ENCODE measurements around the gene CTH. TPM values are rescaled to one million over a fixed set of nuclear protein-coding genes. Genes with fewer than 3 reads are reported as not detected.

The CTH gene
- total and polyA plus RNA-seq, 4 donors = 8.9 to 49.4 (median 44.8) TPM

DNA sequence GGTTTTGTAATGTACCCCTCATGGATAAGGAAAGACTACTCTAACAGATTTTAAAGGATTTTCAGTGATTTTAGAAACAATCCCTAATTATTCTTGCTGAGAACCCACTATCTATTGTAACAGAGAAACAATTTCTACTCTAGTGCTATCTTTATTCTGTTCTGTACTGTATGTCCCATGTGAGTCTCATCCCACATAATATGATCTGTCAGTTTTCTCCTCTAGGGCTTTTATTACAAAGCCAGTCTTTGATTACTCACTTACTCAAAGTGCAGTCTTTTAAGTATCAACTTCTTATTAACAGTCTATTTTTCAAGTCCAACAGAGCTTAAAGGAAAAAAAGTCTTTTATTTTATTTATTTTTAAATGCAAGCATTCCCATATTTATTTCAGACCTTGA, 54.8 kb downstream of the CTH start:
- Histone ChIP-seq H3K36me3 (ENCODE audit: control insufficient read depth in 4 of 4, insufficient read depth in 3 of 4, low read depth in 1 of 4, low read length in 3 of 4) (no peaks in the 10 kb centered on the region), H3K9me3 (ENCODE audit: control insufficient read depth in 4 of 4, low read length in 3 of 4) (no peaks in the 10 kb centered on the region), H3K4me3 (ENCODE audit: low read depth in 1 of 3, low read length in 3 of 3) (no peak overlapping the region), H3K27ac (ENCODE audit: low read depth in 1 of 2, low read length in 2 of 2) (no peak overlapping the region), H3K9ac (ENCODE audit: low read depth in 1 of 2, low read length in 2 of 2) (no peak overlapping the region), H3K4me1 (ENCODE audit: control insufficient read depth in 4 of 4, insufficient read depth in 4 of 4, low read length in 3 of 4) (peaks cover 0 to 3% (median 0%) of the 10 kb centered on the region in 4 donors), H3K27me3 (ENCODE audit: control insufficient read depth in 4 of 4, insufficient read depth in 4 of 4, low read length in 3 of 4) (no peaks in the 10 kb centered on the region)
- TF ChIP-seq RXRA (IDR thresholded peaks at IDR 0.05) (no peak), SP1 (IDR thresholded peaks at IDR 0.05) (no peak), JUND (IDR thresholded peaks at IDR 0.05) (no peak), RAD21 (IDR thresholded peaks at IDR 0.05) (no peak), EGR1 (IDR thresholded peaks at IDR 0.05; ENCODE audit: low read depth in 2 of 2) (no peak), NR2F2 (IDR thresholded peaks at IDR 0.05) (no peak), FOXA2 (IDR thresholded peaks at IDR 0.05) (no peak), TAF1 (conservative IDR thresholded peaks at IDR 0.05) (no peak), GABPA (IDR thresholded peaks at IDR 0.05 in 1 of 2, conservative IDR thresholded peaks at IDR 0.05 in 1 of 2) (no peak)
- TF ChIP-seq, protein P1, sequence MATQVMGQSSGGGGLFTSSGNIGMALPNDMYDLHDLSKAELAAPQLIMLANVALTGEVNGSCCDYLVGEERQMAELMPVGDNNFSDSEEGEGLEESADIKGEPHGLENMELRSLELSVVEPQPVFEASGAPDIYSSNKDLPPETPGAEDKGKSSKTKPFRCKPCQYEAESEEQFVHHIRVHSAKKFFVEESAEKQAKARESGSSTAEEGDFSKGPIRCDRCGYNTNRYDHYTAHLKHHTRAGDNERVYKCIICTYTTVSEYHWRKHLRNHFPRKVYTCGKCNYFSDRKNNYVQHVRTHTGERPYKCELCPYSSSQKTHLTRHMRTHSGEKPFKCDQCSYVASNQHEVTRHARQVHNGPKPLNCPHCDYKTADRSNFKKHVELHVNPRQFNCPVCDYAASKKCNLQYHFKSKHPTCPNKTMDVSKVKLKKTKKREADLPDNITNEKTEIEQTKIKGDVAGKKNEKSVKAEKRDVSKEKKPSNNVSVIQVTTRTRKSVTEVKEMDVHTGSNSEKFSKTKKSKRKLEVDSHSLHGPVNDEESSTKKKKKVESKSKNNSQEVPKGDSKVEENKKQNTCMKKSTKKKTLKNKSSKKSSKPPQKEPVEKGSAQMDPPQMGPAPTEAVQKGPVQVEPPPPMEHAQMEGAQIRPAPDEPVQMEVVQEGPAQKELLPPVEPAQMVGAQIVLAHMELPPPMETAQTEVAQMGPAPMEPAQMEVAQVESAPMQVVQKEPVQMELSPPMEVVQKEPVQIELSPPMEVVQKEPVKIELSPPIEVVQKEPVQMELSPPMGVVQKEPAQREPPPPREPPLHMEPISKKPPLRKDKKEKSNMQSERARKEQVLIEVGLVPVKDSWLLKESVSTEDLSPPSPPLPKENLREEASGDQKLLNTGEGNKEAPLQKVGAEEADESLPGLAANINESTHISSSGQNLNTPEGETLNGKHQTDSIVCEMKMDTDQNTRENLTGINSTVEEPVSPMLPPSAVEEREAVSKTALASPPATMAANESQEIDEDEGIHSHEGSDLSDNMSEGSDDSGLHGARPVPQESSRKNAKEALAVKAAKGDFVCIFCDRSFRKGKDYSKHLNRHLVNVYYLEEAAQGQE (IDR thresholded peaks at IDR 0.05) = no peak
- TF ChIP-seq, protein P2, sequence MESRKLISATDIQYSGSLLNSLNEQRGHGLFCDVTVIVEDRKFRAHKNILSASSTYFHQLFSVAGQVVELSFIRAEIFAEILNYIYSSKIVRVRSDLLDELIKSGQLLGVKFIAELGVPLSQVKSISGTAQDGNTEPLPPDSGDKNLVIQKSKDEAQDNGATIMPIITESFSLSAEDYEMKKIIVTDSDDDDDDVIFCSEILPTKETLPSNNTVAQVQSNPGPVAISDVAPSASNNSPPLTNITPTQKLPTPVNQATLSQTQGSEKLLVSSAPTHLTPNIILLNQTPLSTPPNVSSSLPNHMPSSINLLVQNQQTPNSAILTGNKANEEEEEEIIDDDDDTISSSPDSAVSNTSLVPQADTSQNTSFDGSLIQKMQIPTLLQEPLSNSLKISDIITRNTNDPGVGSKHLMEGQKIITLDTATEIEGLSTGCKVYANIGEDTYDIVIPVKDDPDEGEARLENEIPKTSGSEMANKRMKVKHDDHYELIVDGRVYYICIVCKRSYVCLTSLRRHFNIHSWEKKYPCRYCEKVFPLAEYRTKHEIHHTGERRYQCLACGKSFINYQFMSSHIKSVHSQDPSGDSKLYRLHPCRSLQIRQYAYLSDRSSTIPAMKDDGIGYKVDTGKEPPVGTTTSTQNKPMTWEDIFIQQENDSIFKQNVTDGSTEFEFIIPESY (IDR thresholded peaks at IDR 0.05) = no peak
- DNase-seq (ENCODE audit: low spot score) = no peak

DNA sequence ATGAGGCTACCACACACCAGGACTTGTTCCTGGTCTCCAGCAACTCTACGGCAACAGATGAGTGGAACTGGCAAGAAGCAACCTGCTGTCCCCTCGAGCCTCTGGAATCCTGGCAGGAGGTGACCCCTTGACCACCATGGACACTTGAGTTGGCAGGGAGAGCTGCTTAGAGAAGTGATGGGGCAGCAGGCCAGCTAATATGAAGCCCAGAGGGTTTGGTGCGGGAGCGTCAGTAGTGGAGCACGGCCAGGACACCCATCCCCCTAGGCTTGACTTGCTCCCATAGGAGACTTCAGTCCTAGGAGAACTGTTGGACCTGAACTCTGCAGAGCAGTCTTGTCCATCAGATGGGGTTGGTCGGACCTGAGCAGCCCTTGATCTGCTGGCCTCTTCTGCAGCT, 56.5 kb downstream of the CTH start:
- no peak overlapping the region for H3K4me3 ChIP-seq (ENCODE audit: low read depth in 1 of 3, low read length in 3 of 3)
- WGBS = 86% methylated on average over 6 of the region's 6 CpGs
- no peak for DNase-seq (ENCODE audit: low spot score)
- TF ChIP-seq TAF1 (conservative IDR thresholded peaks at IDR 0.05) = no peak
- no peak for TF ChIP-seq EGR1 (IDR thresholded peaks at IDR 0.05; ENCODE audit: low read depth in 2 of 2)
- TF ChIP-seq, protein P1 (IDR thresholded peaks at IDR 0.05) = no peak
- TF ChIP-seq NR2F2 (IDR thresholded peaks at IDR 0.05) = no peak
- TF ChIP-seq, protein P3, sequence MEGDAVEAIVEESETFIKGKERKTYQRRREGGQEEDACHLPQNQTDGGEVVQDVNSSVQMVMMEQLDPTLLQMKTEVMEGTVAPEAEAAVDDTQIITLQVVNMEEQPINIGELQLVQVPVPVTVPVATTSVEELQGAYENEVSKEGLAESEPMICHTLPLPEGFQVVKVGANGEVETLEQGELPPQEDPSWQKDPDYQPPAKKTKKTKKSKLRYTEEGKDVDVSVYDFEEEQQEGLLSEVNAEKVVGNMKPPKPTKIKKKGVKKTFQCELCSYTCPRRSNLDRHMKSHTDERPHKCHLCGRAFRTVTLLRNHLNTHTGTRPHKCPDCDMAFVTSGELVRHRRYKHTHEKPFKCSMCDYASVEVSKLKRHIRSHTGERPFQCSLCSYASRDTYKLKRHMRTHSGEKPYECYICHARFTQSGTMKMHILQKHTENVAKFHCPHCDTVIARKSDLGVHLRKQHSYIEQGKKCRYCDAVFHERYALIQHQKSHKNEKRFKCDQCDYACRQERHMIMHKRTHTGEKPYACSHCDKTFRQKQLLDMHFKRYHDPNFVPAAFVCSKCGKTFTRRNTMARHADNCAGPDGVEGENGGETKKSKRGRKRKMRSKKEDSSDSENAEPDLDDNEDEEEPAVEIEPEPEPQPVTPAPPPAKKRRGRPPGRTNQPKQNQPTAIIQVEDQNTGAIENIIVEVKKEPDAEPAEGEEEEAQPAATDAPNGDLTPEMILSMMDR (IDR thresholded peaks at IDR 0.05; ENCODE audit: low read depth, low read length, missing input control) = no peak
- TF ChIP-seq RAD21 (IDR thresholded peaks at IDR 0.05) = no peak
- TF ChIP-seq, protein P4, sequence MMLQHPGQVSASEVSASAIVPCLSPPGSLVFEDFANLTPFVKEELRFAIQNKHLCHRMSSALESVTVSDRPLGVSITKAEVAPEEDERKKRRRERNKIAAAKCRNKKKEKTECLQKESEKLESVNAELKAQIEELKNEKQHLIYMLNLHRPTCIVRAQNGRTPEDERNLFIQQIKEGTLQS (IDR thresholded peaks at IDR 0.05) = no peak
- no peak for TF ChIP-seq RXRA (IDR thresholded peaks at IDR 0.05)
- no peak for TF ChIP-seq HNF4G (IDR thresholded peaks at IDR 0.05)
- no peak for TF ChIP-seq FOXA2 (IDR thresholded peaks at IDR 0.05)
- TF ChIP-seq YY1 (IDR thresholded peaks at IDR 0.05) = no peak
- TF ChIP-seq, protein P5, sequence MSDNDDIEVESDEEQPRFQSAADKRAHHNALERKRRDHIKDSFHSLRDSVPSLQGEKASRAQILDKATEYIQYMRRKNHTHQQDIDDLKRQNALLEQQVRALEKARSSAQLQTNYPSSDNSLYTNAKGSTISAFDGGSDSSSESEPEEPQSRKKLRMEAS (IDR thresholded peaks at IDR 0.05) = no peak
- TF ChIP-seq HNF4A (conservative IDR thresholded peaks at IDR 0.05) = no peak
- TF ChIP-seq FOXA1 (IDR thresholded peaks at IDR 0.05) = no peak
- TF ChIP-seq SP1 (IDR thresholded peaks at IDR 0.05) = no peak
- TF ChIP-seq JUND (IDR thresholded peaks at IDR 0.05) = no peak
- TF ChIP-seq GABPA (IDR thresholded peaks at IDR 0.05 in 1 of 2, conservative IDR thresholded peaks at IDR 0.05 in 1 of 2) = no peak
- TF ChIP-seq, protein P2 (IDR thresholded peaks at IDR 0.05) = no peak
- no peak overlapping the region for H3K27ac ChIP-seq (ENCODE audit: low read depth in 1 of 2, low read length in 2 of 2)
- no peaks in the 10 kb centered on the region for H3K27me3 ChIP-seq (ENCODE audit: control insufficient read depth in 4 of 4, insufficient read depth in 4 of 4, low read length in 3 of 4)
- no peaks in the 10 kb centered on the region for H3K9me3 ChIP-seq (ENCODE audit: control insufficient read depth in 4 of 4, low read length in 3 of 4)
- H3K9ac ChIP-seq (ENCODE audit: low read depth in 1 of 2, low read length in 2 of 2) = no peak overlapping the region
- no peaks in the 10 kb centered on the region for H3K36me3 ChIP-seq (ENCODE audit: control insufficient read depth in 4 of 4, insufficient read depth in 3 of 4, low read depth in 1 of 4, low read length in 3 of 4)
- peaks cover 0 to 3% (median 0%) of the 10 kb centered on the region in 4 donors for H3K4me1 ChIP-seq (ENCODE audit: control insufficient read depth in 4 of 4, insufficient read depth in 4 of 4, low read length in 3 of 4)

Measured in liver (tissue), 9 donors.